Stimulated activated CD4-positive, alpha-beta T cell treated with anti-CD3 and anti-CD28 coated beads, Interleukin-2, amount 100 ng/mL, for 48 hours (primary cell): ENCODE results near the gene LLCFC1.
"Not testable (repeated sequence)": the region's sequence is repeated elsewhere in the genome, so short reads cannot be mapped to it uniquely, and the experiment has no call there.

Experiments used
- DNase-seq, 2 donors: peaks; one replicate each; pipeline ENCODE4 v3.0.0-alpha.2; 2020

Gene LLCFC1

GRCh38 chr7:142945001-142945400 lies 5.7 kb downstream of the LLCFC1 start:
- DNase-seq, result no peak

GRCh38 chr7:142948603-142949002 lies 9.3 kb downstream of the LLCFC1 start:
- no peak for DNase-seq

- no peak for DNase-seq
Measured at GRCh38 chr7:142950235-142950634, 11.0 kb downstream of the LLCFC1 start.

- DNase-seq, result no peak
Measured at GRCh38 chr7:142954680-142955268, 15.5 kb downstream of the LLCFC1 start.

- DNase-seq, result no peak
Measured at GRCh38 chr7:142956951-142957623, 17.8 kb downstream of the LLCFC1 start.

- no peak for DNase-seq
Measured at GRCh38 chr7:142957723-142958122, 18.4 kb downstream of the LLCFC1 start.

- DNase-seq, result no peak
Measured at GRCh38 chr7:142959202-142959601, 19.9 kb downstream of the LLCFC1 start.

- no peak for DNase-seq
Measured at GRCh38 chr7:142960955-142961512, 21.8 kb downstream of the LLCFC1 start.

GRCh38 chr7:142961595-142961972 lies 22.3 kb downstream of the LLCFC1 start:
- no peak for DNase-seq

GRCh38 chr7:142961973-142962926 lies 23.0 kb downstream of the LLCFC1 start, which contains the start of gene KEL:
KEL (minus strand) TSS chr7:142962363; CDS start chr7:142962206, 157 bp downstream.
- no peak for DNase-seq

GRCh38 chr7:142962991-142963390 lies 23.7 kb downstream of the LLCFC1 start:
- DNase-seq, result no peak

- DNase-seq, result no peak
Measured at GRCh38 chr7:142963993-142964392, 24.7 kb downstream of the LLCFC1 start.

- DNase-seq, result no peak
Measured at GRCh38 chr7:142964502-142965246, 25.4 kb downstream of the LLCFC1 start.

GRCh38 chr7:142968229-142968628 lies 28.9 kb downstream of the LLCFC1 start:
- DNase-seq, result no peak

- no peak for DNase-seq
Measured at GRCh38 chr7:142969183-142969582, 29.9 kb downstream of the LLCFC1 start.

- no peak for DNase-seq
Measured at GRCh38 chr7:142974626-142975025, 35.3 kb downstream of the LLCFC1 start.

- DNase-seq, result not testable (repeated sequence)
Measured at GRCh38 chr7:142978402-142978801, 39.1 kb downstream of the LLCFC1 start.

GRCh38 chr7:142983825-142984224 lies 44.5 kb downstream of the LLCFC1 start:
- no peak for DNase-seq

GRCh38 chr7:142984297-142984696 lies 45.0 kb downstream of the LLCFC1 start:
- DNase-seq, result no peak
